ENCODE data around the gene NOCT. TPM values are rescaled to one million over a fixed set of nuclear protein-coding genes. Genes with fewer than 3 reads are reported as not detected.

The NOCT gene
- total RNA-seq, 1 experiment from 2014 or later, result 20.4 TPM

DNA sequence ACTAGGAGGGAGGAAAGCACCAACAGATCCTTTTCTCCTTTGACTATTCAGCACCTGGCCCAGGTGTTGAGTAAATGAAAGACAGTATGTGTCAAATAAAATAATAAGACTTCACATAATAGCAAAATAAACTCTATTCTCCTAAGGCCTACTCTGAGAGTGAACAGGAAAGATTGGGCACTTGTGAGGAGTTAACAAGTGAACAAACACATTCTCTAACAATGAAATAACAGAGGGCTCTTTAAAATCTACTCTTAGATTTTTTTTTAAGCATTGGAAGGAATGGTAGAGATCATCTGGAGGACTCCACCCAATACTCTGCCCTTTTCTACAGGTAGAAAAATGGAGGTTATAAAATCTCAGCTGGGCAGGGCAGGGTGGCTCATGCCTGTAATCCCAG is 39.1 kb upstream of the NOCT start:
- H3K9ac ChIP-seq (ENCODE audit: low read length), result no peak overlapping the region
- no peak overlapping the region for H3K27ac ChIP-seq (ENCODE audit: low read depth, low read length)
- no peaks in the 10 kb centered on the region for H3K27me3 ChIP-seq (ENCODE audit: insufficient read depth, low read length)
- no peaks in the 10 kb centered on the region for H3K79me2 ChIP-seq (ENCODE audit: insufficient read depth, low read length)
- POLR2A ChIA-PET, result no interaction called here
- no peak for TF ChIP-seq EGR1 (IDR thresholded peaks at IDR 0.05; ENCODE audit: low read depth)
- no peak for TF ChIP-seq POLR2A (IDR thresholded peaks at IDR 0.05; ENCODE audit: borderline replicate concordance, extremely low read depth, insufficient read depth, insufficient read length)
- TF ChIP-seq EZH2phosphoT487 (IDR thresholded peaks at IDR 0.05; ENCODE audit: borderline replicate concordance), result no peak
- TF ChIP-seq YY1 (IDR thresholded peaks at IDR 0.05; ENCODE audit: extremely low read depth, insufficient replicate concordance, low read depth, low read length), result no peak
- no peaks in the 10 kb centered on the region for H3K9me3 ChIP-seq (ENCODE audit: control insufficient read depth in 1 of 2, insufficient read depth in 1 of 2, low read depth in 1 of 2, low read length in 2 of 2)
- no peaks in the 10 kb centered on the region for H4K20me1 ChIP-seq (ENCODE audit: insufficient read depth)
- no peak overlapping the region for H3K4me2 ChIP-seq (ENCODE audit: low read length)
- H3K36me3 ChIP-seq (ENCODE audit: control insufficient read depth in 1 of 2, insufficient read depth in 2 of 2, low read length in 2 of 2), result no peaks in the 10 kb centered on the region
- DNase-seq (ENCODE audit: low read depth, low spot score), result no peak
- intact Hi-C loops (cut with micrococcal nuclease), result no loop called here
- no peak overlapping the region for H3K4me3 ChIP-seq (replicated peaks in 1 of 2; ENCODE audit: low read depth in 1 of 2, low read length in 2 of 2)
- no peaks in the 10 kb centered on the region for H3K9me2 ChIP-seq (ENCODE audit: insufficient read depth)
- RAD21 ChIA-PET (ENCODE audit: low non-redundant PET in 1 of 2, low total read pairs in 2 of 2, uncharacterized antibody in 2 of 2, unreplicated experiment in 2 of 2), result no interaction called here
- no peak overlapping the region for H2AFZ ChIP-seq (ENCODE audit: low read depth, low read length, poor library complexity, severe bottlenecking)
- no peaks in the 10 kb centered on the region for H3K4me1 ChIP-seq (ENCODE audit: control insufficient read depth in 1 of 2, insufficient read depth in 2 of 2, low read length in 2 of 2)
- ATAC-seq, result no peak
- no TSS peak for BruUV-seq (replicated peaks)
- CTCF ChIA-PET, result no interaction called here

DNA sequence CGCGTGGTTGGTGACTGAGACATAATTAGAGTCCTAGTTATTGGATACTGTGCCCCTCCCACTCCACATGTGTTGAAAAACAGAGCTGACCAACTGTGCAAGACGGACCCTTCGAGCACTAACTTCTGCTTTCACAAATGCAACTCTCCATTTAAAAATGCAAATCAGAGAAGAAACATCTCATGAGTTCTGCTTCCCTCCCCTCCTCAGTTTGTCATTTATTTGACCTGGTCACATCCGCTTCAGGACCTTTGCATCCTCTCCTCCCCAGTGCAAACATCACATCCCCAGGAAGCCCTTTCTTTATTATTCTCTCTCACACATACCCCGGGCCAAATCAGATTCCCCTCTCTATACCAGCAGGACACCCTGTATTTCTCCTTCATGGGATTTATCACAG is 38.1 kb upstream of the NOCT start:
- Histone ChIP-seq H3K4me3 (replicated peaks in 1 of 2; ENCODE audit: low read depth in 1 of 2, low read length in 2 of 2) (no peak overlapping the region), H3K36me3 (ENCODE audit: control insufficient read depth in 1 of 2, insufficient read depth in 2 of 2, low read length in 2 of 2) (no peaks in the 10 kb centered on the region), H3K9me3 (ENCODE audit: control insufficient read depth in 1 of 2, insufficient read depth in 1 of 2, low read depth in 1 of 2, low read length in 2 of 2) (no peaks in the 10 kb centered on the region), H4K20me1 (ENCODE audit: insufficient read depth) (no peaks in the 10 kb centered on the region), H2AFZ (ENCODE audit: low read depth, low read length, poor library complexity, severe bottlenecking) (no peak overlapping the region), H3K4me1 (ENCODE audit: control insufficient read depth in 1 of 2, insufficient read depth in 2 of 2, low read length in 2 of 2) (peaks cover 1 to 8% of the 10 kb centered on the region in 2 experiments; a peak in 3 of 4 replicates), H3K9me2 (ENCODE audit: insufficient read depth) (no peaks in the 10 kb centered on the region), H3K79me2 (ENCODE audit: insufficient read depth, low read length) (no peaks in the 10 kb centered on the region), H3K27ac (ENCODE audit: low read depth, low read length) (no peak overlapping the region), H3K27me3 (ENCODE audit: insufficient read depth, low read length) (no peaks in the 10 kb centered on the region), H3K4me2 (ENCODE audit: low read length) (no peak overlapping the region), H3K9ac (ENCODE audit: low read length) (no peak overlapping the region)
- ChIA-PET CTCF (no interaction called here), RAD21 (ENCODE audit: low non-redundant PET in 1 of 2, low total read pairs in 2 of 2, uncharacterized antibody in 2 of 2, unreplicated experiment in 2 of 2) (no interaction called here), POLR2A (no interaction called here)
- DNase-seq (ENCODE audit: low read depth, low spot score), result no peak
- no peak for ATAC-seq
- intact Hi-C loops (cut with micrococcal nuclease), result no loop called here
- TF ChIP-seq POLR2A (IDR thresholded peaks at IDR 0.05; ENCODE audit: borderline replicate concordance, extremely low read depth, insufficient read depth, insufficient read length) (no peak), EZH2phosphoT487 (IDR thresholded peaks at IDR 0.05; ENCODE audit: borderline replicate concordance) (no peak), EGR1 (IDR thresholded peaks at IDR 0.05; ENCODE audit: low read depth) (no peak), SP1 (IDR thresholded peaks at IDR 0.05; ENCODE audit: low read depth) (no peak), CEBPB (IDR thresholded peaks at IDR 0.05; ENCODE audit: low read depth) (no peak), TCF7L2 (IDR thresholded peaks at IDR 0.05; ENCODE audit: borderline replicate concordance, extremely low read depth, insufficient read depth, insufficient read length) (no peak), SRF (IDR thresholded peaks at IDR 0.05; ENCODE audit: low read depth) (no peak), FOSL1 (IDR thresholded peaks at IDR 0.05; ENCODE audit: low read depth) (no peak), ELF1 (IDR thresholded peaks at IDR 0.05; ENCODE audit: borderline replicate concordance, low read depth) (no peak), EZH2 (IDR thresholded peaks at IDR 0.05) (no peak), RAD21 (IDR thresholded peaks at IDR 0.05; ENCODE audit: low read depth) (no peak), JUND (IDR thresholded peaks at IDR 0.05) (no peak), POLR2AphosphoS5 (IDR thresholded peaks at IDR 0.05; ENCODE audit: low read depth, low read length) (no peak), ZNF274 (IDR thresholded peaks at IDR 0.05; ENCODE audit: low read depth, low read length) (no peak), CBX3 (IDR thresholded peaks at IDR 0.05; ENCODE audit: low read depth) (no peak)
- TF ChIP-seq, protein P1, sequence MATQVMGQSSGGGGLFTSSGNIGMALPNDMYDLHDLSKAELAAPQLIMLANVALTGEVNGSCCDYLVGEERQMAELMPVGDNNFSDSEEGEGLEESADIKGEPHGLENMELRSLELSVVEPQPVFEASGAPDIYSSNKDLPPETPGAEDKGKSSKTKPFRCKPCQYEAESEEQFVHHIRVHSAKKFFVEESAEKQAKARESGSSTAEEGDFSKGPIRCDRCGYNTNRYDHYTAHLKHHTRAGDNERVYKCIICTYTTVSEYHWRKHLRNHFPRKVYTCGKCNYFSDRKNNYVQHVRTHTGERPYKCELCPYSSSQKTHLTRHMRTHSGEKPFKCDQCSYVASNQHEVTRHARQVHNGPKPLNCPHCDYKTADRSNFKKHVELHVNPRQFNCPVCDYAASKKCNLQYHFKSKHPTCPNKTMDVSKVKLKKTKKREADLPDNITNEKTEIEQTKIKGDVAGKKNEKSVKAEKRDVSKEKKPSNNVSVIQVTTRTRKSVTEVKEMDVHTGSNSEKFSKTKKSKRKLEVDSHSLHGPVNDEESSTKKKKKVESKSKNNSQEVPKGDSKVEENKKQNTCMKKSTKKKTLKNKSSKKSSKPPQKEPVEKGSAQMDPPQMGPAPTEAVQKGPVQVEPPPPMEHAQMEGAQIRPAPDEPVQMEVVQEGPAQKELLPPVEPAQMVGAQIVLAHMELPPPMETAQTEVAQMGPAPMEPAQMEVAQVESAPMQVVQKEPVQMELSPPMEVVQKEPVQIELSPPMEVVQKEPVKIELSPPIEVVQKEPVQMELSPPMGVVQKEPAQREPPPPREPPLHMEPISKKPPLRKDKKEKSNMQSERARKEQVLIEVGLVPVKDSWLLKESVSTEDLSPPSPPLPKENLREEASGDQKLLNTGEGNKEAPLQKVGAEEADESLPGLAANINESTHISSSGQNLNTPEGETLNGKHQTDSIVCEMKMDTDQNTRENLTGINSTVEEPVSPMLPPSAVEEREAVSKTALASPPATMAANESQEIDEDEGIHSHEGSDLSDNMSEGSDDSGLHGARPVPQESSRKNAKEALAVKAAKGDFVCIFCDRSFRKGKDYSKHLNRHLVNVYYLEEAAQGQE (IDR thresholded peaks at IDR 0.05; ENCODE audit: low read depth), result no peak
- TF ChIP-seq, protein P2, sequence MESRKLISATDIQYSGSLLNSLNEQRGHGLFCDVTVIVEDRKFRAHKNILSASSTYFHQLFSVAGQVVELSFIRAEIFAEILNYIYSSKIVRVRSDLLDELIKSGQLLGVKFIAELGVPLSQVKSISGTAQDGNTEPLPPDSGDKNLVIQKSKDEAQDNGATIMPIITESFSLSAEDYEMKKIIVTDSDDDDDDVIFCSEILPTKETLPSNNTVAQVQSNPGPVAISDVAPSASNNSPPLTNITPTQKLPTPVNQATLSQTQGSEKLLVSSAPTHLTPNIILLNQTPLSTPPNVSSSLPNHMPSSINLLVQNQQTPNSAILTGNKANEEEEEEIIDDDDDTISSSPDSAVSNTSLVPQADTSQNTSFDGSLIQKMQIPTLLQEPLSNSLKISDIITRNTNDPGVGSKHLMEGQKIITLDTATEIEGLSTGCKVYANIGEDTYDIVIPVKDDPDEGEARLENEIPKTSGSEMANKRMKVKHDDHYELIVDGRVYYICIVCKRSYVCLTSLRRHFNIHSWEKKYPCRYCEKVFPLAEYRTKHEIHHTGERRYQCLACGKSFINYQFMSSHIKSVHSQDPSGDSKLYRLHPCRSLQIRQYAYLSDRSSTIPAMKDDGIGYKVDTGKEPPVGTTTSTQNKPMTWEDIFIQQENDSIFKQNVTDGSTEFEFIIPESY (IDR thresholded peaks at IDR 0.05; ENCODE audit: extremely low read depth, insufficient replicate concordance, low read length), result no peak
- BruUV-seq (replicated peaks), result no TSS peak

Data from HCT116 (cell line).